Neural cell (in vitro differentiated cells): ENCODE results near the gene PTCRA.
A peak's percentile ranks its signal among the peaks of the same experiment; 100 is the strongest.

Experiments used
- EZH2 ChIP-seq: fragments of 200-600, 300-800 bp; shearing (Covaris generic), sonication (generic); IDR thresholded peaks from 2 replicates; pipeline ENCODE4 v1.6.1; 2014; ENCODE audit warnings: antibody characterized with exemption, low read length, borderline replicate concordance, mild to moderate bottlenecking; ENCODE audit not compliant: insufficient read depth, poor library complexity, severe bottlenecking
- RAD21 ChIP-seq: fragments of 450-650 bp; conservative IDR thresholded peaks from 2 replicates; pipeline ENCODE4 v1.6.1; 2014; ENCODE audit warnings: antibody characterized with exemption, mild to moderate bottlenecking, moderate library complexity
- SMC3 ChIP-seq: fragments of 450-650 bp; conservative IDR thresholded peaks from 2 replicates; pipeline ENCODE4 v1.6.1; 2014; ENCODE audit warnings: antibody characterized with exemption, mild to moderate bottlenecking, moderate library complexity; ENCODE audit not compliant: poor library complexity
- TF ChIP-seq, protein P1 (sequence below): fragments of 450-650 bp; IDR thresholded peaks from 2 replicates; pipeline ENCODE4 v1.5.1; 2014; ENCODE audit warnings: antibody characterized with exemption, mild to moderate bottlenecking, moderate library complexity; ENCODE audit not compliant: poor library complexity, severe bottlenecking

DNA sequence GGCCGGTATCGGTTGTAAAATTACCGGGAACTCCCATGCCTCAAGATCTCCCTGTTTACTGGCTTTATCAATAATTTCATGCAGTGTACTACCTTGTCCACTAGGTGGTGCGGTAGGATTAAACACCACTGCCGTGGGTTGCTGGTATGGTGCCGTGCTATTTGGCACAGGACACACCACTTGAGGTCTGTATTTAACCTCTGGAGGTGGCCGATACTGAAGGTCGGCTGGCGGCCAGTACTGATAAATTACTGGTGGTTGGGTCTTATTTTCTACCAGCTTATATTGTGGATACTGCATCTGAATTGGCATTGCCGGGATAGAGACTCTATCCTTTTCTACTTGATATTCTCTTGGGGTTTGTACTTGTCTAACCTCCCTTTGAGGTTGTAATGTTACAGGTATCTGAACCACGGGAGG is 14.3 kb upstream of the PTCRA start:
- TF ChIP-seq, protein P1, sequence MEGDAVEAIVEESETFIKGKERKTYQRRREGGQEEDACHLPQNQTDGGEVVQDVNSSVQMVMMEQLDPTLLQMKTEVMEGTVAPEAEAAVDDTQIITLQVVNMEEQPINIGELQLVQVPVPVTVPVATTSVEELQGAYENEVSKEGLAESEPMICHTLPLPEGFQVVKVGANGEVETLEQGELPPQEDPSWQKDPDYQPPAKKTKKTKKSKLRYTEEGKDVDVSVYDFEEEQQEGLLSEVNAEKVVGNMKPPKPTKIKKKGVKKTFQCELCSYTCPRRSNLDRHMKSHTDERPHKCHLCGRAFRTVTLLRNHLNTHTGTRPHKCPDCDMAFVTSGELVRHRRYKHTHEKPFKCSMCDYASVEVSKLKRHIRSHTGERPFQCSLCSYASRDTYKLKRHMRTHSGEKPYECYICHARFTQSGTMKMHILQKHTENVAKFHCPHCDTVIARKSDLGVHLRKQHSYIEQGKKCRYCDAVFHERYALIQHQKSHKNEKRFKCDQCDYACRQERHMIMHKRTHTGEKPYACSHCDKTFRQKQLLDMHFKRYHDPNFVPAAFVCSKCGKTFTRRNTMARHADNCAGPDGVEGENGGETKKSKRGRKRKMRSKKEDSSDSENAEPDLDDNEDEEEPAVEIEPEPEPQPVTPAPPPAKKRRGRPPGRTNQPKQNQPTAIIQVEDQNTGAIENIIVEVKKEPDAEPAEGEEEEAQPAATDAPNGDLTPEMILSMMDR: peak; percentile 96
- no peak for TF ChIP-seq EZH2
- peak; percentile 94 for TF ChIP-seq RAD21
- TF ChIP-seq SMC3: peak; percentile 89
